Suprapubic skin (tissue), 4 donors: ENCODE results near the gene GALM. TPM values are rescaled to one million over a fixed set of nuclear protein-coding genes. Genes with fewer than 3 reads are reported as not detected.
"Not testable (repeated sequence)": the region's sequence is repeated elsewhere in the genome, so short reads cannot be mapped to it uniquely, and the experiment has no call there.

ENCODE experiments used
- DNase-seq, 2 donors: peaks; one replicate each; pipeline ENCODE4 v3.0.0-alpha.2; 2019; ENCODE audit warnings: low spot score in 2 of 2
- H3K27ac ChIP-seq: fragments of 200-600 bp; sonication (generic); one replicate; pipeline ENCODE4 v1.5.1; 2019
- H3K27me3 ChIP-seq: fragments of 200-600 bp; sonication (generic); one replicate; pipeline ENCODE4 v1.5.1; 2019
- H3K36me3 ChIP-seq: fragments of 200-600 bp; sonication (generic); one replicate; pipeline ENCODE4 v1.5.1; 2019
- H3K4me1 ChIP-seq: fragments of 200-600 bp; sonication (generic); one replicate; pipeline ENCODE4 v1.5.1; 2019
- H3K4me3 ChIP-seq: fragments of 200-600 bp; sonication (generic); one replicate; pipeline ENCODE4 v1.5.1; 2019; ENCODE audit warnings: mild to moderate bottlenecking
- H3K9me3 ChIP-seq: fragments of 200-600 bp; sonication (generic); one replicate; pipeline ENCODE4 v1.5.1; 2019
- CTCF ChIP-seq, 2 donors: fragments of 200-600 bp in 1 of 2; fragments of 450-650 bp in 1 of 2; sonication (generic) in 1 of 2; IDR thresholded peaks; one replicate each; pipeline ENCODE4 v1.5.1; 2016 to 2019; ENCODE audit warnings: antibody characterized with exemption in 2 of 2, mild to moderate bottlenecking in 1 of 2, moderate library complexity in 1 of 2
- EP300 ChIP-seq: sonication (generic); formaldehyde crosslinking; IDR thresholded peaks from one replicate; pipeline ENCODE4 v1.6.1; 2017; ENCODE audit warnings: antibody characterized with exemption
- POLR2A ChIP-seq, 2 donors: fragments of 450-650 bp; IDR thresholded peaks; one replicate each; pipeline ENCODE4 v1.6.1; 2017; ENCODE audit warnings: antibody characterized with exemption in 2 of 2, mild to moderate bottlenecking in 2 of 2, moderate library complexity in 2 of 2
- POLR2AphosphoS5 ChIP-seq, 3 donors: sonication (generic); formaldehyde crosslinking; IDR thresholded peaks; one replicate each; pipeline ENCODE4 v1.6.1; 2017; ENCODE audit warnings: antibody characterized with exemption in 3 of 3
- WGBS: methylation state at CpG from one replicate; pipeline ENCODE4 v1.1.5; 2018; 5-methylcytosine and 5-hydroxymethylcytosine counted together
- total RNA-seq, 4 donors: library from RNA; depleted of rRNA; stranded (reverse); fragments of >200 nt; gene quantifications; one replicate each; pipeline ENCODE4 v1.1.0, GENCODE V29; 2016

Gene GALM
- total RNA-seq, 4 donors from 2014 or later, result 3.7 to 16.4 (median 7.1) TPM

GRCh38 chr2:38671303-38671702, 5.4 kb downstream of the GALM start:
- WGBS, result 78% methylated on average over 6 of the region's 6 CpGs
- Histone ChIP-seq H3K9me3 (no peaks in the 10 kb centered on the region), H3K4me3 (no peak overlapping the region), H3K27me3 (no peaks in the 10 kb centered on the region), H3K4me1 (peaks cover 16% of the 10 kb centered on the region), H3K27ac (no peak overlapping the region), H3K36me3 (no peaks in the 10 kb centered on the region)
- DNase-seq, result no peak
- no peak for TF ChIP-seq POLR2AphosphoS5 (IDR thresholded peaks at IDR 0.05)
- no peak for TF ChIP-seq CTCF (IDR thresholded peaks at IDR 0.05)
- no peak for TF ChIP-seq POLR2A (IDR thresholded peaks at IDR 0.05)
- no peak for TF ChIP-seq EP300

DNA sequence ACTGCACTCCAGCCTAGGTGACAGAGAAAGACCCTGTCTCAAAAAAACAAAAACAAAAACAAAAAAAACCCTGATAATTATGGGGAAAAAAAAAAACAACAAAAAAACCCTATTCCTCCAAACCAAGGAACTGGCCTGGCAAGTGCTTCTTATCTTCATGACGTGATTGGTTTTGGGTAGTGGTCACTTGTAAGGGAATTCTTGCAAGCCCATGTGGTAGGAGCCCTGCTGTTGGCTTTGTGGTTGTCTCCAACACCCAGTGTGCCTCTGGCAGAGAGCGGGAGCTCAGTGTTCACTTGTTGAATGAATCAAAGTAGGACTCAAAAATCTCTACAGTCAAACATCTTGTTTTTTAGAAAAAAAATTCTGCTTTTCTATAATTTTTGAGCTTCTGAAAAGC, 6.0 kb downstream of the GALM start:
- 85% methylated on average over 2 of the region's 2 CpGs for WGBS
- Histone ChIP-seq H3K36me3 (peaks cover 2% of the 10 kb centered on the region), H3K4me1 (peaks cover 9% of the 10 kb centered on the region), H3K27me3 (no peaks in the 10 kb centered on the region), H3K27ac (no peak overlapping the region), H3K4me3 (no peak overlapping the region), H3K9me3 (no peaks in the 10 kb centered on the region)
- DNase-seq, result no peak
- TF ChIP-seq CTCF (IDR thresholded peaks at IDR 0.05) (no peak), EP300 (no peak)

DNA sequence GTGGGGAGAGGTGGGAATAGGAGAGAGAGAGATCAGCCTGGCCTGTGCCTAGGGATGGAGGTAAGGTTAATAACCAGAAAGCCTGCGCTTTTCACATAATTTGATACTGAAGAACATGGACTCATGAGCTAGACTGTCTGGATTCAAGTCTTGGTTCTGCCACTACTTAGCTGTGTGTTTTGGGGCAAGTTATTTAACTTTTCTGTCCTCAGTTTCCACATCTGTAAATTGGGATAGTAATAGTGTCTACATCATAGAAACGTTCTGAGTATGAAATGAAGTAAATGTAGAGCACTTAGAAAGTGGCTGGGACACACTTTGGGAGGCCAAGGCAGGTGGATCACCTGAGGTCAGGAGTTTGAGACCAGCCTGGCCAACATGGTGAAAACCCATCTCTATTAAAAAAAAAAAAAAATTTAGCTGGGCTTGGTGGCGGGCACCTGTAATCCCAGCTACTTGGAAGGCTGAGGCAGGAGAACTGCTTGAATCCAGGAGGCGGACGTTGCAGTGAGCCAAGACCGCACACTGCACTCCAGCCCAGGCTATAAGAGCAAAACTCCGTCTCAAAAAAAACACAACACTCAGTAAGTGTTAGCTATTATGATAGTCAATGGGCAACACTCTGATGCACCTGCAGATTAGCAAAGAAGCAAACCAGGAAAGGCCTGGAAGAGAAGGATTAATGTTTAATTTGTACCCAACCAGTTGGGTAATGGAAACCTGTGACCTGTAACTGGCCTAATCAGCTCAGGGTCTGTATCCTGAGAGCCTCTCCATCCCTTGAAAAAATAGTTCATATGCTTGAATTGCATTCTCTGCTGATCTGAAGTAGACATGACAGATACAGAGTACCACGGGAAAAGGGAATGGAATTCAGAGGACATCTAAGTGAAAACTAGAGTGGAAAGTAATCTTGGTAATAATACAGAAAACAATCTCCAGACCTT, 6.8 kb downstream of the GALM start:
- 89% methylated on average over 8 of the region's 8 CpGs for WGBS
- no peak for TF ChIP-seq CTCF (IDR thresholded peaks at IDR 0.05)
- no peak for TF ChIP-seq POLR2A (IDR thresholded peaks at IDR 0.05)
- TF ChIP-seq POLR2AphosphoS5 (IDR thresholded peaks at IDR 0.05), result no peak
- TF ChIP-seq EP300, result no peak
- Histone ChIP-seq H3K4me3 (no peak overlapping the region), H3K36me3 (peaks cover 9% of the 10 kb centered on the region), H3K4me1 (peaks cover 1% of the 10 kb centered on the region), H3K27ac (no peak overlapping the region), H3K9me3 (no peaks in the 10 kb centered on the region), H3K27me3 (no peaks in the 10 kb centered on the region)
- no peak for DNase-seq

- no peak for DNase-seq
- no peak for TF ChIP-seq EP300
- TF ChIP-seq POLR2A (IDR thresholded peaks at IDR 0.05), result no peak
- TF ChIP-seq POLR2AphosphoS5 (IDR thresholded peaks at IDR 0.05), result no peak
- TF ChIP-seq CTCF (IDR thresholded peaks at IDR 0.05), result no peak
- WGBS, result 89% methylated on average over 6 of the region's 6 CpGs
- Histone ChIP-seq H3K27me3 (no peaks in the 10 kb centered on the region), H3K9me3 (no peaks in the 10 kb centered on the region), H3K4me1 (no peaks in the 10 kb centered on the region), H3K27ac (no peak overlapping the region), H3K4me3 (no peak overlapping the region), H3K36me3 (peaks cover 13% of the 10 kb centered on the region)
Observed at GRCh38 chr2:38676681-38677080, 10.8 kb downstream of the GALM start.

- H3K27me3 ChIP-seq, DNase-seq, H3K27ac ChIP-seq, H3K4me3 ChIP-seq, H3K4me1 ChIP-seq, H3K9me3 ChIP-seq: not testable (repeated sequence)
- peaks cover 13% of the 10 kb centered on the region for H3K36me3 ChIP-seq
- WGBS, result 91% methylated on average over 5 of the region's 5 CpGs
Observed at GRCh38 chr2:38680868-38681267, 15.0 kb downstream of the GALM start.
